HG02884 (cell line): ENCODE data around the gene CHST5.

Experiments used
- ATAC-seq: cut with Tn5 transposase; IDR thresholded peaks from one replicate; pipeline ENCODE4 v1.9.1; 2021; ENCODE audit warnings: mild to moderate bottlenecking, moderate library complexity; ENCODE audit not compliant: unreplicated experiment

The CHST5 gene

GRCh38 chr16:75481475-75481874, 54.4 kb downstream of the CHST5 start:
- no peak for ATAC-seq

DNA sequence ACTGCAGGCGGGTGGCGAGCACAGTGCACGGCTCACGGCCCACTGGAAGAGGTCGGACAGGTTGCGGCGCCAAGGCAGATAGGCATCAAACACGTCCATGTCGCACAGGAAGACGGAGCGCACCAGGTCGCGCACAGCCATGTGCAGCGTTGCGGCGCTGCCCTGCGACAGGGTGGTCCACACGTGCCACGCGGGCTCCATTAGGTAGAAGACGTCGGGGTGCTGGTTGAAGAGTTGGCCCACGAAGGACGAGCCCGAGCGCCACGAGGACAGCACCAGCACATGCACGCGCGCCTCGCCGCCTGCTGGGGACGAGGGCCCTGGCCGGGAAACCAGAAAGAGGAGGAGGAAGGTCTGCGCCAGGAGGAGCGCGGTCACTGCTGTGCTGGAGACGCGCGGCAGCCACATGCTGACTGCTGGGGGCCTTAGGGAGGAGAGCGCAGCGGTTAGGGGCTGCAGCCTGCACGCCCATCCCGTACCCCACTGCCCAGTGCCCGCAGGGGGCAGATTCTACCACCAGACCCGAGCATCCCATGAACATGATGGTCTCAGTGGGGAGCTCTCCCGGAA, 56.4 kb downstream of the CHST5 start:
- no peak for ATAC-seq
